Neural cell (in vitro differentiated cells): Measurements from ENCODE around the gene NPSR1. TPM values are rescaled to one million over a fixed set of nuclear protein-coding genes. Genes with fewer than 3 reads are reported as not detected.

ENCODE experiments used
- H2AFZ ChIP-seq: fragments of 200-600, 300-800 bp; sonication (generic), shearing (Covaris generic); 2 replicates; pipeline ENCODE4 v1.6.0; 2014; ENCODE audit warnings: low read depth, mild to moderate bottlenecking, antibody characterized with exemption, low read length, moderate library complexity
- H3F3A ChIP-seq: fragments of 200-600 bp; shearing (Covaris generic); 2 replicates; pipeline ENCODE4 v1.6.1; 2016; ENCODE audit warnings: mild to moderate bottlenecking, moderate library complexity, mixed read lengths, antibody characterized with exemption, low read length; ENCODE audit not compliant: insufficient read depth, poor library complexity, severe bottlenecking
- H3K27ac ChIP-seq: fragments of 200-600, 300-800 bp; sonication (generic), shearing (Covaris generic); 2 replicates; pipeline ENCODE4 v1.5.1; 2014; ENCODE audit warnings: mild to moderate bottlenecking, low read length, moderate library complexity
- H3K27me3 ChIP-seq: fragments of 300-800, 200-600 bp; sonication (generic), shearing (Covaris generic); 2 replicates; pipeline ENCODE4 v1.6.0; 2014; ENCODE audit warnings: mild to moderate bottlenecking, low read depth, low read length, moderate library complexity; ENCODE audit not compliant: insufficient read depth
- H3K36me3 ChIP-seq: fragments of 300-800, 200-600 bp; sonication (generic), shearing (Covaris generic); 2 replicates; pipeline ENCODE4 v1.5.1; 2014; ENCODE audit warnings: mild to moderate bottlenecking, antibody characterized with exemption, low read length, moderate library complexity; ENCODE audit not compliant: insufficient read depth
- H3K4me2 ChIP-seq: fragments of 300-800, 200-600 bp; sonication (generic), shearing (Covaris generic); 2 replicates; pipeline ENCODE4 v1.6.0; 2014; ENCODE audit warnings: mild to moderate bottlenecking, low read length
- H3K4me3 ChIP-seq: fragments of 300-800, 200-600 bp; sonication (generic), shearing (Covaris generic); 2 replicates; pipeline ENCODE4 v1.5.1; 2014; ENCODE audit warnings: mild to moderate bottlenecking, low read length, moderate library complexity
- H3K79me2 ChIP-seq: fragments of 200-600 bp; shearing (Covaris generic); replicated peaks from 2 replicates; pipeline ENCODE4 v1.6.0; 2014; ENCODE audit warnings: mild to moderate bottlenecking, low read length, moderate library complexity; ENCODE audit not compliant: insufficient read depth
- H3K9ac ChIP-seq: fragments of 300-800, 200-600 bp; sonication (generic), shearing (Covaris generic); 2 replicates; pipeline ENCODE4 v1.6.1; 2016; ENCODE audit warnings: mild to moderate bottlenecking, low read length, mixed read lengths
- H3K9me2 ChIP-seq: fragments of 200-600 bp; shearing (Covaris generic); 2 replicates; pipeline ENCODE4 v1.6.1; 2016; ENCODE audit warnings: mild to moderate bottlenecking, low read length, mixed read lengths; ENCODE audit not compliant: insufficient read depth
- H3K9me3 ChIP-seq: fragments of 200-600, 300-800 bp; sonication (generic), shearing (Covaris generic); 2 replicates; pipeline ENCODE4 v1.6.1; 2016; ENCODE audit warnings: mild to moderate bottlenecking, mixed run types, low read length, moderate library complexity, mixed read lengths
- H4K20me1 ChIP-seq: fragments of 200-600 bp; shearing (Covaris generic); 2 replicates; pipeline ENCODE4 v1.6.1; 2016; ENCODE audit warnings: mild to moderate bottlenecking, mixed run types; ENCODE audit not compliant: insufficient read depth
- CTCF ChIP-seq: fragments of 450-650 bp; IDR thresholded peaks from 2 replicates; pipeline ENCODE4 v1.5.1; 2014; ENCODE audit warnings: antibody characterized with exemption, mild to moderate bottlenecking, moderate library complexity; ENCODE audit not compliant: poor library complexity, severe bottlenecking
- EP300 ChIP-seq: fragments of 450-650 bp; conservative IDR thresholded peaks from 2 replicates; pipeline ENCODE4 v1.6.1; 2014; ENCODE audit warnings: antibody characterized with exemption, mild to moderate bottlenecking, moderate library complexity; ENCODE audit not compliant: poor library complexity, severe bottlenecking
- EZH2 ChIP-seq: fragments of 200-600, 300-800 bp; shearing (Covaris generic), sonication (generic); IDR thresholded peaks from 2 replicates; pipeline ENCODE4 v1.6.1; 2014; ENCODE audit warnings: antibody characterized with exemption, low read length, borderline replicate concordance, mild to moderate bottlenecking; ENCODE audit not compliant: insufficient read depth, poor library complexity, severe bottlenecking
- MXI1 ChIP-seq: fragments of 450-650 bp; conservative IDR thresholded peaks from 2 replicates; pipeline ENCODE4 v1.6.1; 2014; ENCODE audit warnings: antibody characterized with exemption, mild to moderate bottlenecking; ENCODE audit not compliant: poor library complexity, severe bottlenecking
- POLR2AphosphoS5 ChIP-seq: IDR thresholded peaks from 2 replicates; pipeline ENCODE4 v1.6.1; 2012
- RAD21 ChIP-seq: fragments of 450-650 bp; conservative IDR thresholded peaks from 2 replicates; pipeline ENCODE4 v1.6.1; 2014; ENCODE audit warnings: antibody characterized with exemption, mild to moderate bottlenecking, moderate library complexity
- REST ChIP-seq: IDR thresholded peaks from 2 replicates; pipeline ENCODE4 v1.6.1; 2012; ENCODE audit warnings: borderline replicate concordance
- SMC3 ChIP-seq: fragments of 450-650 bp; conservative IDR thresholded peaks from 2 replicates; pipeline ENCODE4 v1.6.1; 2014; ENCODE audit warnings: antibody characterized with exemption, mild to moderate bottlenecking, moderate library complexity; ENCODE audit not compliant: poor library complexity
- TAF1 ChIP-seq: IDR thresholded peaks from 2 replicates; pipeline ENCODE4 v1.6.1; 2012; ENCODE audit warnings: low read depth
- polyA plus RNA-seq: library from polyadenylated mRNA; depleted of rRNA; stranded (reverse); fragments of >200 nt; gene quantifications from 2 replicates; pipeline ENCODE4 v1.2.3, GENCODE V29; 2014

Gene NPSR1
- polyA plus RNA-seq, 1 donor from 2014 or later: not detected

GRCh38 chr7:34842782-34843181 lies 184.8 kb downstream of the NPSR1 start:
- H2AFZ ChIP-seq: no peak overlapping the region
- no peaks in the 10 kb centered on the region for H3K27me3 ChIP-seq
- no peaks in the 10 kb centered on the region for H3K9me3 ChIP-seq
- no peak overlapping the region for H3K4me2 ChIP-seq
- TF ChIP-seq EZH2 (no peak), TAF1 (no peak), MXI1 (no peak), CTCF (no peak), RAD21 (no peak), EP300 (no peak), SMC3 (no peak), REST (no peak), POLR2AphosphoS5 (no peak)
- H3K36me3 ChIP-seq: no peaks in the 10 kb centered on the region
- no peak overlapping the region for H3K27ac ChIP-seq
- H3K4me3 ChIP-seq: no peak overlapping the region
- H3K9me2 ChIP-seq: no peaks in the 10 kb centered on the region
- H3K79me2 ChIP-seq: no peaks in the 10 kb centered on the region
- H4K20me1 ChIP-seq: no peaks in the 10 kb centered on the region
- no peaks in the 10 kb centered on the region for H3F3A ChIP-seq
- no peak overlapping the region for H3K9ac ChIP-seq

- Histone ChIP-seq H3F3A (no peaks in the 10 kb centered on the region), H3K79me2 (no peaks in the 10 kb centered on the region), H4K20me1 (no peaks in the 10 kb centered on the region), H3K4me3 (no peak overlapping the region), H3K27me3 (no peaks in the 10 kb centered on the region), H3K9ac (no peak overlapping the region), H3K27ac (no peak overlapping the region), H3K9me2 (no peaks in the 10 kb centered on the region), H3K4me2 (no peak overlapping the region), H3K36me3 (no peaks in the 10 kb centered on the region), H3K9me3 (no peaks in the 10 kb centered on the region), H2AFZ (no peak overlapping the region)
- TF ChIP-seq SMC3: no peak
- no peak for TF ChIP-seq RAD21
- TF ChIP-seq REST: no peak
- no peak for TF ChIP-seq TAF1
- TF ChIP-seq MXI1: no peak
- no peak for TF ChIP-seq CTCF
- no peak for TF ChIP-seq POLR2AphosphoS5
- no peak for TF ChIP-seq EP300
These were observed 186.4 kb downstream of the NPSR1 start for GRCh38 chr7:34844406-34844805.
